ENCODE data around the gene OSER1. TPM values are rescaled to one million over a fixed set of nuclear protein-coding genes. Genes with fewer than 3 reads are reported as not detected.

OSER1 gene
- total RNA-seq, 1 donor from 2014 or later, result 29.6 TPM

DNA sequence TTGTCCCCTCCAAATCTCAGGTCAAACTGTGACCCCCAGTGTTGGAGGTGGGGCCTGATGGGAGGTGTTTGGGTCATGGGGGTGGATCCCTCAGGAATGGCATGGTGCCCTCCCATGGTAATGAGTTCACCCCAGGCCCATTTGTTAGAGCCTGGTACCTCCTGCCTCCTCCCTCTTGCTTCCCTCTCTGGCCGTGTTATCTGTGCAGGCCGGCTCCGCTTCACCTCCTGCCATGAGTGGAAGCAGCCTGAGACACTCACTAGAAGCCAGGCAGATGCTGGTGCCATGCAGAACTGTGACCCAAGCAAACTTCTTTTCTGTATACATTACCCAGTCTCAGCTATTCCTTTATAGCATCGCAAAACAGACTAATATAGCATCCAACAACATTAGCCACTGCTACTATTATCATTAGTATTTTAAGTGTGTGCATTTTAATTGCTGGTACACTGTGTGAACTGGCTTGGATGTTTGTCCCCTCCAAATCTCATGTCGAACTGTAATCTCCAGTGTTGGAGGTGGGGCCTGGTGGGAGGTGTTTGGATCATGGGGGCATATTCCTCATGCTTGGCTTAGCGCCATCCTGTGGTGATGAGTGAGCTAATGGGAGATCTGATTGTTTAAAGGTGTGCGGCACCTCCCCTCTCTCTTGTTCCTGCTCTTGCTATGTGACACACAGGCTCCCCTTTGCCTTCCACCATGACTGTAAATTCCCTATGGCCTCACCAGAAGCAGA lies 12.2 kb upstream of the OSER1 start:
- DNase-seq (no peak), ATAC-seq (no peak)
- no peaks in the 10 kb centered on the region for H3K9me3 ChIP-seq
- H3K27ac ChIP-seq, result no peak overlapping the region
- H3K36me3 ChIP-seq, result no peaks in the 10 kb centered on the region
- H3K27me3 ChIP-seq, result no peaks in the 10 kb centered on the region
- no peak overlapping the region for H3K4me3 ChIP-seq
- peaks cover 5% of the 10 kb centered on the region for H3K4me1 ChIP-seq
- intact Hi-C loops (cut with DNase I), result no loop called here
- no peak for TF ChIP-seq CTCF (IDR thresholded peaks at IDR 0.05)

DNA sequence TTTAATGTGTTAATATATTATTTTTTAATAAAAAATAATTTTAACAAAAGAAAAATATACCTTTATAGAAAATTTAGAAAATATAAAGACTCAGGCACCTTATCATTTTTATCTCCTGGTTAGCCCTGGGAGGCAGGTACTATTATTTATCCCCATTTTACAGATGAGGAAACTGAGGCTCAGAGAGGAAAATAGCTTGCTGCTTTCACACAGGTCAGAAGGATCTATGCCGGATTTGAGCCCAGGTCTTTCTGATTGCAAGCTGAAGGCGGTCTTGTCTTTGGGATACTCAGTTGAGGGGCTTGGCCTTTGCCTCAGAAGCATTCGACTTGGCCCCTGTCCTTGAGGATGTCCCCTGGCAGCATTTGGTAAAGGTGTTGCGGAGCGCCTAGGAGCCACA lies 11.5 kb upstream of the OSER1 start:
- no peaks in the 10 kb centered on the region for H3K27me3 ChIP-seq
- intact Hi-C loops (cut with DNase I), result no loop called here
- no peaks in the 10 kb centered on the region for H3K9me3 ChIP-seq
- no peak for TF ChIP-seq CTCF (IDR thresholded peaks at IDR 0.05)
- no peak for ATAC-seq
- H3K4me1 ChIP-seq, result peaks cover 13% of the 10 kb centered on the region
- H3K27ac ChIP-seq, result no peak overlapping the region
- H3K4me3 ChIP-seq, result no peak overlapping the region
- H3K36me3 ChIP-seq, result no peaks in the 10 kb centered on the region
- DNase-seq, result no peak

DNA sequence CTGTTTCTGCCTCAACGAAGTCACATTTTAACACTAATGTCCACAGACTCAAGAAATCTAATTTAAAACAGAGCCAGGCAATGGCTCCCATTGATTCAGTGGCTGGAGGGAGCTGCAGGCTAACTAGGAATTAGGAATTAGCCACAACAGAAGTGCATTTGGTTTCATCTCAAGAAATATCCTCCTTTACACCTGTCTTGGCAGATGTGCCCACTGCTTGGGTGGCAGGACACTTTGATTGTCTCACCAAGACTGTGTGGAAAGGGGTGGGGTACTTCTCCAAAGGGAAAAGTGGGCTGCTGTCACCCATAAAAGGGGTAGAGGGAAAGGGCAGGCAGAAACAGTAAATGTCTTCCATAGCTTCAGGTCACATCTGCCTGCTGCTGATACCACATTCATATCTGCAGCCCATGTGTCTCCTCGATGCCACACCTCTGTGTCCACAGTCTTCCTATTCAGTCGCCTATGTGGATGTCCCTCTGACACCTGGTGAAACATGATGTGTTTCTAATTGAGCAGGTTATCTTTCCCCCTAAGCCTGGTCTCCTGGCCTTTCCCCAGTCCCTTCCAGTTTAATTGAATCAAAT lies 10.9 kb upstream of the OSER1 start:
- Histone ChIP-seq H3K27me3 (no peaks in the 10 kb centered on the region), H3K27ac (no peak overlapping the region), H3K4me3 (no peak overlapping the region), H3K9me3 (no peaks in the 10 kb centered on the region), H3K36me3 (no peaks in the 10 kb centered on the region), H3K4me1 (peaks cover 13% of the 10 kb centered on the region)
- TF ChIP-seq CTCF (IDR thresholded peaks at IDR 0.05), result no peak
- intact Hi-C loops (cut with DNase I), result no loop called here
- ATAC-seq, result no peak
- no peak for DNase-seq

DNA sequence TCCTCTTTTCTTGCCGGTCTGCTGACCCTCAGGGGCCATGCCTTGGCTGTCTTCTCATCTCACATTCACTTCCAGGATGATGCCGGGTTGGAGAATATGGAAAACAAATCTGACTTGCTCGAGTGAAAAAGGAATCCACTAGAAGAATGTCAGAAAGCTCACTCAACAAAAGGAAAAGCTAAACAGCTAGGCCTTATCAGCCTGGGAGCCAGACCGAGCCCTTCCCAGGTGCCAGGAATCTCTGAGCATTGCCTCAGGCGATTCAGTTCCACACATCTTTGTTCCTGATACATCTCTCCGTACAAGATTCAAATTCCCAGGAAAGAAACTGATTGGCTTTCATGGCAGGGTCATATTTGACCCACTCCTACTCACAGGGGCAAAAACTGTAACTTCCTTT lies 9.2 kb upstream of the OSER1 start:
- no peak for ATAC-seq
- H3K4me1 ChIP-seq, result peaks cover 13% of the 10 kb centered on the region
- intact Hi-C loops (cut with DNase I), result loop anchor here (5.0 to 10.0 kb wide), 2 partner anchors 93 to 165 kb away; partner anchors contain the start of gene FITM2
- DNase-seq, result no peak
- TF ChIP-seq CTCF (IDR thresholded peaks at IDR 0.05), result no peak
- no peak overlapping the region for H3K4me3 ChIP-seq
- H3K27me3 ChIP-seq, result no peaks in the 10 kb centered on the region
- H3K27ac ChIP-seq, result no peak overlapping the region
- no peaks in the 10 kb centered on the region for H3K9me3 ChIP-seq
- no peaks in the 10 kb centered on the region for H3K36me3 ChIP-seq

DNA sequence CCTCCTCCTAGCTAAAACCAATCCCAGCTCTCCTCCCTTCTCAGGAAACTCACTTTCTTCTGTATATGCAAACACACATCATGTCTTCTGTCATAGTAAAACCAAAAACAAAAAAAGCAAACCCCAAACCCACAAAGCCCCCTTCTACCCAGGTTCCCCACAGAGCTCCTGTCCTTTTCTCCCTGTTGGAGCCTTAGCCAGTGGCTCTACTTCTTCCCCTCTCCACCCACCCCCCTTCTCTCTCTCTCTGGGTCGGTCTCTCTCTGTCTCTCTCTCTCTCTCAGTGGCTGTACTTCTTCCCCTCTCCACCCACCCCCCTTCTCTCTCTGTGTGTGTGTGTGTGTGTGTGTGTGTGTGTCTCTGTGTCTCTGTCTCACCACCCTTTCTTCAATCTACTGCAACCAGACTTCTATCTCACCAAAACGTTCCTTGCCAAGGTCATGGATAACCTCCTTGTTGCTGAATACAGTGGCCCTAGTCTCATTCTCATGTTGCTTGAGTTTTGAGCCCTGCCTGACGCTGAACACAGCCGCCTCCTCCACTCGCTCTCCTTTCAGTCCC lies 8.7 kb upstream of the OSER1 start:
- intact Hi-C loops (cut with DNase I), result loop anchor here (5.0 to 10.0 kb wide), 2 partner anchors 93 to 166 kb away; partner anchors contain the start of gene FITM2
- DNase-seq (no peak), ATAC-seq (no peak)
- Histone ChIP-seq H3K4me1 (peaks cover 13% of the 10 kb centered on the region), H3K27me3 (no peaks in the 10 kb centered on the region), H3K36me3 (no peaks in the 10 kb centered on the region), H3K4me3 (no peak overlapping the region), H3K27ac (no peak overlapping the region), H3K9me3 (no peaks in the 10 kb centered on the region)
- no peak for TF ChIP-seq CTCF (IDR thresholded peaks at IDR 0.05)
